ENCODE measurements around the gene KLF1. TPM values are rescaled to one million over a fixed set of nuclear protein-coding genes. Genes with fewer than 3 reads are reported as not detected.
A peak's percentile ranks its signal among the peaks of the same experiment; 100 is the strongest.
"Not testable (repeated sequence)": the region's sequence is repeated elsewhere in the genome, so short reads cannot be mapped to it uniquely, and the experiment has no call there.

Gene KLF1
- not detected in 2 replicates for total RNA-seq (2014; rRNA removed; shearing (Covaris generic))

- in situ Hi-C loops (cut with HindIII; ENCODE audit: low sequenced_read_pairs): no loop called here
- DNase-seq (ENCODE audit: low spot score): no peak
Measured at GRCh38 chr19:12886969-12887747, at the start of gene KLF1. Gene KLF1 (minus strand): TSS chr19:12887201. CDS start chr19:12887140, 61 bp downstream.

GRCh38 chr19:12936582-12936981 is 49.6 kb upstream of the KLF1 start:
- no peak for DNase-seq (ENCODE audit: low spot score)
- in situ Hi-C loops (cut with HindIII; ENCODE audit: low sequenced_read_pairs): no loop called here

- in situ Hi-C loops (cut with HindIII; ENCODE audit: low sequenced_read_pairs): no loop called here
- no peak for DNase-seq (ENCODE audit: low spot score)
Measured at GRCh38 chr19:12935071-12935470, 48.1 kb upstream of the KLF1 start.

GRCh38 chr19:12933287-12934072 is 46.5 kb upstream of the KLF1 start, which contains the start of gene FARSA:
Gene FARSA (minus strand): TSS chr19:12933711. CDS start chr19:12933696, 15 bp downstream.
- peak; percentile 97 for DNase-seq (ENCODE audit: low spot score)
- in situ Hi-C loops (cut with HindIII; ENCODE audit: low sequenced_read_pairs): no loop called here

GRCh38 chr19:12932392-12933286 is 45.6 kb upstream of the KLF1 start:
- in situ Hi-C loops (cut with HindIII; ENCODE audit: low sequenced_read_pairs): no loop called here
- no peak for DNase-seq (ENCODE audit: low spot score)

GRCh38 chr19:12930002-12930645 is 43.1 kb upstream of the KLF1 start:
- in situ Hi-C loops (cut with HindIII; ENCODE audit: low sequenced_read_pairs): no loop called here
- no peak for DNase-seq (ENCODE audit: low spot score)

GRCh38 chr19:12924621-12925310 is 37.8 kb upstream of the KLF1 start:
- in situ Hi-C loops (cut with HindIII; ENCODE audit: low sequenced_read_pairs): loop anchor here (25.0 kb wide), 1 partner anchor 138 kb away; no protein-coding TSS in a partner anchor
- DNase-seq (ENCODE audit: low spot score): no peak

GRCh38 chr19:12922959-12923358 is 36.0 kb upstream of the KLF1 start:
- DNase-seq (ENCODE audit: low spot score): no peak
- in situ Hi-C loops (cut with HindIII; ENCODE audit: low sequenced_read_pairs): loop anchor here (25.0 kb wide), 1 partner anchor 139 kb away; no protein-coding TSS in a partner anchor

- DNase-seq (ENCODE audit: low spot score): no peak
- in situ Hi-C loops (cut with HindIII; ENCODE audit: low sequenced_read_pairs): loop anchor here (25.0 kb wide), 1 partner anchor 141 kb away; no protein-coding TSS in a partner anchor
Measured at GRCh38 chr19:12921047-12921446, 34.0 kb upstream of the KLF1 start.

GRCh38 chr19:12918253-12918652 is 31.3 kb upstream of the KLF1 start:
- DNase-seq (ENCODE audit: low spot score): no peak
- in situ Hi-C loops (cut with HindIII; ENCODE audit: low sequenced_read_pairs): loop anchor here (25.0 kb wide), 1 partner anchor 144 kb away; no protein-coding TSS in a partner anchor

- in situ Hi-C loops (cut with HindIII; ENCODE audit: low sequenced_read_pairs): loop anchor here (25.0 kb wide), 1 partner anchor 146 kb away; no protein-coding TSS in a partner anchor
- DNase-seq (ENCODE audit: low spot score): not testable (repeated sequence)
Measured at GRCh38 chr19:12915860-12916259, 28.9 kb upstream of the KLF1 start.

GRCh38 chr19:12913851-12914690 is 27.1 kb upstream of the KLF1 start:
- DNase-seq (ENCODE audit: low spot score): no peak
- in situ Hi-C loops (cut with HindIII; ENCODE audit: low sequenced_read_pairs): loop anchor here (25.0 kb wide), 1 partner anchor 148 kb away; no protein-coding TSS in a partner anchor

GRCh38 chr19:12913011-12913561 is 26.1 kb upstream of the KLF1 start:
- in situ Hi-C loops (cut with HindIII; ENCODE audit: low sequenced_read_pairs): loop anchor here (25.0 kb wide), 1 partner anchor 149 kb away; no protein-coding TSS in a partner anchor
- DNase-seq (ENCODE audit: low spot score): peak; percentile 98

GRCh38 chr19:12912571-12912970 is 25.6 kb upstream of the KLF1 start:
- DNase-seq (ENCODE audit: low spot score): no peak
- in situ Hi-C loops (cut with HindIII; ENCODE audit: low sequenced_read_pairs): loop anchor here (25.0 kb wide), 1 partner anchor 150 kb away; no protein-coding TSS in a partner anchor

GRCh38 chr19:12907166-12907565 is 20.2 kb upstream of the KLF1 start:
- in situ Hi-C loops (cut with HindIII; ENCODE audit: low sequenced_read_pairs): loop anchor here (25.0 kb wide), 1 partner anchor 155 kb away; no protein-coding TSS in a partner anchor
- no peak for DNase-seq (ENCODE audit: low spot score)

GRCh38 chr19:12899891-12900518 is 13.0 kb upstream of the KLF1 start:
- no peak for DNase-seq (ENCODE audit: low spot score)
- in situ Hi-C loops (cut with HindIII; ENCODE audit: low sequenced_read_pairs): loop anchor here (25.0 kb wide), 1 partner anchor 162 kb away; no protein-coding TSS in a partner anchor

All from G401 (cell line).